Prostate gland (tissue), 2 donors: ENCODE measurements around the gene ZNF548.

Source experiments
- CTCF ChIP-seq, 4 experiments: fragments of 200-600 bp in 2 of 4; fragments of 450-650 bp in 2 of 4; sonication (generic) in 2 of 4; IDR thresholded peaks; 1 replicate in 3 of 4; 2 replicates in 1 of 4; pipeline ENCODE4 v1.5.1; 2016 to 2019; ENCODE audit warnings: antibody characterized with exemption in 4 of 4, mild to moderate bottlenecking in 2 of 4, moderate library complexity in 2 of 4
- POLR2A ChIP-seq: fragments of 450-650 bp; IDR thresholded peaks from one replicate; pipeline ENCODE4 v1.6.1; 2016; ENCODE audit warnings: antibody characterized with exemption, mild to moderate bottlenecking
- POLR2AphosphoS5 ChIP-seq: sonication (generic); formaldehyde crosslinking; IDR thresholded peaks from one replicate; pipeline ENCODE4 v1.6.1; 2017; ENCODE audit warnings: antibody characterized with exemption

- TF ChIP-seq CTCF (IDR thresholded peaks at IDR 0.05) (no peak), POLR2AphosphoS5 (peak; percentile 97), POLR2A (peak; percentile 24)
Observed at GRCh38 chr19:57410877-57411671, 21.4 kb downstream of the ZNF548 start, which contains the start of gene ZNF17.
